HG03060 (cell line): ENCODE measurements around the gene TNRC6A.
"Not testable (repeated sequence)": the region's sequence is repeated elsewhere in the genome, so short reads cannot be mapped to it uniquely, and the experiment has no call there.

ENCODE experiments used
- ATAC-seq: cut with Tn5 transposase; IDR thresholded peaks from one replicate; pipeline ENCODE4 v1.9.1; 2021; ENCODE audit warnings: low read depth, moderate number of reproducible peaks; ENCODE audit not compliant: unreplicated experiment

The TNRC6A gene

DNA sequence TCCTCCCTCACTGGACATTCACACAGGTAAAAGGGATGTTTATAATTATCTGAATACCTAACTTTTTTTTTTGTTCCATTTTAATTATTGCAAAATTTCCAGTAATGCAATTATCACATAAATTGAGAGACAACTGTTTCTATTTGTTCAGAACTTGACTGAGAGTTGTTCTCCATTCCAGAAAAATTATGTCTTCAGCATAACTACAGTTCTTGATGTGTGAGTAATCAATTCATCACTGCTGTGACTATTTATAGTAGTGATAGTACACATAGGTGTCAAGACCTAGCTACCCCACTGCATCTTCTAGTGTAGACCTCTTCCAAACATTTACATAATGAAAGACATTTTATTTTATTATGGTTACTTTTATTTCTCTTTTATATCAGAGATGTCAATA is 5.8 kb upstream of the TNRC6A start:
- no peak for ATAC-seq

DNA sequence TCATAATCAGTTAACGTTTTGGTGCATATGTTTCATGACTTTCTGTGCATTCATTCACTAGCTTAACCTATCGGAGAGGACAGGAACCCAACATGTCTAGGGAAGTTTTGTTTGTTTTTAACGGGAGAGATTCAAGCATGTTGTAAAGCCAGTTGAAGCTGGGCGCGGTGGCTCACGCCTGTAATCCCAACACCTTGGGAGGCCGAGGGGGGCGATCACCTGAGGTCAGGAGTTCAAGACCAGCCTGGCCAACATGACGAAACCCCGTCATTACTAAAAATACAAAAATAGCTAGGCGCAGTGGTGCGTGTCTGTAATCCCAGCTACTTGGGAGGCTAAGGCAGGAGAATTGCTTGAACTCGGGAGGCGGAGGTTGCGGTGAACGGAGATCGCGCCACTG is 1.4 kb upstream of the TNRC6A start:
- ATAC-seq: no peak

DNA sequence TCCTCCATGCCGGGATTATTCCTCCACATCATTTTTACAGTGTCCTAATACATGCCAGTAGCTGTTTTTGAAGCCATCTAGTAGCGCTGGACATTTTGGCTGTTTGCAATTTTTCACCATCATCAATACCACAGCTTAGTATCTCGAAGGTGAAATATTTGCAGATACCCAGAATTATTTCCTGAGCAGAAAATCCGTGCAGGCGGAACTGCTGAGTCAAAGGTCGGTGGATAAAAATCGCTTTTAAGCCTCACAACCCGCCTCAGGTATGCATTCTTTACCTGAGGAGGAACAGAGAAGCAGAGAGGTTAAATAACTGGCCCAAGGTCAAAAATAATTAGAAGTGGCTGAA is 584 bp upstream of the TNRC6A start:
- ATAC-seq: no peak

DNA sequence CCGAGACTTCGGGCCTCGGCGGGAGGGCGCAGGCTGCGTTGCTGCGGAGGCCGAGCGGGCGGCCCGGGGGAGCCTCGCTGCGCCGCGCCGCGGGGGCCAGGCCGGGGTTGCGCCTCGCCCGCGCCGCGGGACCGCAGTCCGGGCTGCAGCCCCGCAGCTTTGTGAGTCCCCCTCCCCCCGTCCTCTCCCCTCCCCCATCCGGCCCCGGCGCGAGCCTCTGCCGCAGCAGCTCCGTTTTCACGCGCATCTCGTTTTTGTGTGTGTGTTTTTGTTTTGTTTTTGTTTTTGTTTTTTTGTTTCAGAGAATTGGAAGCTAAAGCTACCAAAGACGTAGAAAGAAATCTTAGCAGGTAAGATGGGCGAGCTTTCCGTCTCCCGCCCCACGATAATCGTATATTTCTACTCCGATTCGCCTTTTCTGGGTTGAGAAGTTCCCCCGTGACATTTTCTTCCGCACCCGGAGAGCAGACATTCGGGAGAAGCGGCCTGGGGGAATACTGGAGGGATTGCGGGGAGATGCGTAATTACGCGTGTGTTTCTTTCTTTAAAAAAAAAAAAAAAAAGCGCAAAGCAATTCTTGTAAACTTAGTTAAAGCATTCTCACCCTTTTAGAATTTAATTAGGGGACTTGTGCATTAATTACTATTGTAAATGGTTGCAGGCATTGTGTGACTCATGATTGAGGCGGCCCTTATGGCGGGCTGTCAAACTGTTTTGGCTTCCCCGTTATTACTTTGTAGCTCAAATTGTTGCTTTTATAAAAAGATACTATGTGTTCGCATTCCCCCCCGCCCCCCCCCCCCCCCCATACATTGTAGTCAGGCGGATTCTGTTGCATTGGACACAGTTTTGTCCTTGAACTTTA is 732 bp downstream of the TNRC6A start:
- peak; percentile 6 for ATAC-seq

DNA sequence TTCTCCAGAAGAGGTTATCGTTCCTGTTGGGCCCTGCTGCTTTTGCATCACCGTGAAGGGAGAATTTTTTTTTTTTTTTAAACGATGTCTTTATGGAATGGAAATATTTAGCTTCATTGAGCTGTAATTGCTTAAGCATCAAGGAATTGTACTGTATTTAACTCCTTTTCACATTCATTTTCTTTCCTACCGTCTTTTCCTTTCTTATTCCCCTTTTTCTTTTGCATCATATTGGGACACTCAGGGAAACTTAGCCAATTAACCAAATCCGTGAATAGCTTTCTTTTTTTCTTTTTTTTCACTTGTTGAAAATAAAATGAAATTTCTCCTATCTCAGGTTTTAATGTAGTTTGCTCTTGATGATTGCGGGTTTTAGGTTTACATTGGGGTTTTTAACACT is 1.5 kb downstream of the TNRC6A start:
- no peak for ATAC-seq

DNA sequence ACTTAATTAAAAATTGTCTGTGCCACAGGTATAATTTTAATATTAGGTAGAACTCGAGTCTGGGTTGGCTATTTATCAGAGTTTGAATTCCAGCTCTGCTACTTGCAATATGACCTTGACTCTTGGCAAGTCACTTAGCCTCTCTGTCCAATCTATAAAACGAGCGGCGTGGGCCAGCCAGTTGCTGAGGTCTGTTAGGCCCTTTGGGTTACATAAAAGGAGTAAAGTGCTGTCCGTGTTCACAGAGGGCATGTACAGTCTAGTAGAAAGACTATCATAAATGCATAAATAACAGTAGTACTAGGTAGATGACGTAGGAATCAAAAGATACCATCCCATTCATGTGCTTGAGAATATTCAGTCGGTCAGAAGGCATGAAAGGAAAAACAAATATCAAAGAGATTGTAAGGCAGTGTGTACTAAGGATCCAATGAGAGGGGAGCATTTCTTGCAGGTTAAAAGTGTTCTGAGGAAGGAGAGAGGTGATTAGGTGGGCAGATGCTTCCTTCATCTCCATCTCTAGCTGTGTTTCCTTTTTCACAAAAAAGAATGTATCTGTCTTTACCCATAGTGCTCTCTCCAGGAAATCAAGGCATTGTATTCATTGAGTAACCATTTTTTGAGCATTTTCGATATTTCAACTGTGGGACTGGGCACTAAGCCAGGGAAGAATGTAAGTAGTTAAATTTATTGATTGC is 2.4 kb downstream of the TNRC6A start:
- ATAC-seq: no peak

DNA sequence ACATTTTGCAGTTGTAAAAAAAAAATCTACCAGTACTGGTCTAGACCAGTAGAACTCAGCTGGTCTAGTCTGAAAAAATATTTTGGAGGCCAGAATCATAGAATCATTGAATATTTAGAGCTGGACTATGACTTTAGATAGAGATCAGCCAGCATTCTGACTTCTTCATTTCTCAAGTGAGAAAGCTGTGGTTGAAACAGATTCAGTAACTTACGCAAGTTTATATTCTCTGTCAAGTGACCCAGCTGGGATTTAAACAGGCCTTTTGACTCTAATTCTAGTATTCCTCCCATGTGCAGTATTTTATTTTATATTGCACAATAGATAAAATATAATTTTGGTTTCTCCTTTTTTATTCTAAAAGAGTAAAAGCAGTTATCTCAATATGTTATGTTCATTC is 4.9 kb downstream of the TNRC6A start:
- ATAC-seq: no peak

DNA sequence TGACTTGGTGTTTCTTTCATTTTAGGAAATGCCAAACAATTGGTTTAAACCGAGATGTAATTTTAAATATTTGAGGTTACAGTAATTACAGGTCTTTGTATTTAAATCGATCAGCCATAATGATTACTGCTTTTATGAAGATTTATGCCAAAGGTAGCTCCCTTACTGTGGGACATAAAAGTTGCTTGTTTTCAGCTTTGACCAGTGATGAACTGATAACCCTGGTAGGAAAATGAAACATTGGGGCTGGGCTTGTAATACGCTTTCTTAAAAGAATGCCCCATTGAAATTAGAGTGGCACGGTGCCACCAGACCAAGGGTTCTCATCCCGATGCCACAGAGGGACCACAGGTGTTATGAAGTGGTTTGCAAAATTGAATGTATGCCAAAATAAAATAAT is 7.3 kb downstream of the TNRC6A start:
- ATAC-seq: no peak

DNA sequence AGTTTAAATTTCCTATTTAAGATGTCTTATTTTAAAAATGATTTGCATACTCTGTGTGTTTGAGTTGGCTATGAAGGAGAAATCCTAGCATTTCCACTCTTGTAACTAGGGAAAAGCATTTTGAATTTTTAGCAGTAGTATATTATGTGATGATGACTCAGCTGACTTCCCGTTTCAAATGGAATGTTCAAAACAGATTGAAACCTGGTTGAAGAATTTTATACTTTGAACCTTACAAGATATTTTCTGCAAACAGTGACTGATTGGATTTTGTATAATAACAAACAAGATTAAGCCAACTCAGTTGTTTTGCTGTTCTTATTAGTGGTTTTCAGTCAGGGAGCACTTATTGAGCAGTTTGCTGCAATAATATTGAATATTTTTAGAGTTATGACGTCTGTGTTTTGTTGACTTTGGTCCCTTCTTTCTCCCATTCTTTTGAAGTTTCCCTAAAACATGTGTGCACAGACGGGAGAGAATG is 8.0 kb downstream of the TNRC6A start:
- ATAC-seq: no peak

DNA sequence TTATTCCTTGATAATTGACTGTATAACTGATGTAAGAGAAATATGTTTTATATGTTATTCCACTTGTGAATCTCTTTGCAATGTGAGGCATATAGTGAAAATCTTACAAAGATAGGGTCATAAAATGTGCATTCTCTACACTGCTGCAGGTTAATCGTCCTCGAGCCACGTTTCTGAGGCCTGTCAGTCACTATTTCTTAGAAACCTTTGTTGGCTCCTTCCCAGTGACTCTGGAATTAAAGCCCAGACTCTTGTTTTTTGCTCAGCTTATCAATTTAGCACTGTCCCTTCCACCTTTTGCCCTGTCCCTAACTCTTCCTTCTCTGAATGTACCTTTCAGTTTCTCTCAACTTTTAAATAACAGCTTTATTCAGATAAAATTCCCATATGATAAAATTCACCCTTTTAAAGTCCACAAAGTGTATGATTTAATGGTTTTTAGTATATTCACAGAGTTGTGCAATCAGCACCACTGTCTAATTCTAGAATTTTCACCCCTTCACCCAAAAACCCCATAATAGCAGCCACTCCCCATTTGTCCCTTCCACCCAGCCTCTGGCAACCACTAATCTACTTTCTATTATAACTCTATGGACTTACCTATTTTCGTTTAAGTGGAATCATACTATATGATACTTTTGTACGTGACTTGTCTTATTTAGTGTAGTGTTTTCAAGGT is 8.6 kb downstream of the TNRC6A start:
- no peak for ATAC-seq

DNA sequence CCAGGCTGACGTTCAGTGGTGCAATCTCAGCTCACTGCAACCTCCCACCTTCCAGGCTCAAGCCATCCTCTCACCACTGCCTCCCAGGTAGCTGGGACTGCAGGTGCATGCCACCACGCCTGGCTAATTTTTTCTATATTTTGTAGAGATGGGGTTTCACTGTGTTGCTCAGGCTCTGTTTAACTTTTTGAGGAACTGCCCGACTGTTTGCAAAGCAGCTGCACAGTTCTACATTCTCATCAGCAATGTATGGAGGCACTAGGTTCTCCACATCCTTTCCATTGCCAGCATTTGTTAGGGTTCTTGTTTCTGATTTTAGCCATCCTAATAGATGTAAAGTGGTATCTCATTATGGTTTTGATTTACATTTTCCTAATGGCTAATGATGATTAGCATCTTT is 9.4 kb downstream of the TNRC6A start:
- no peak for ATAC-seq

DNA sequence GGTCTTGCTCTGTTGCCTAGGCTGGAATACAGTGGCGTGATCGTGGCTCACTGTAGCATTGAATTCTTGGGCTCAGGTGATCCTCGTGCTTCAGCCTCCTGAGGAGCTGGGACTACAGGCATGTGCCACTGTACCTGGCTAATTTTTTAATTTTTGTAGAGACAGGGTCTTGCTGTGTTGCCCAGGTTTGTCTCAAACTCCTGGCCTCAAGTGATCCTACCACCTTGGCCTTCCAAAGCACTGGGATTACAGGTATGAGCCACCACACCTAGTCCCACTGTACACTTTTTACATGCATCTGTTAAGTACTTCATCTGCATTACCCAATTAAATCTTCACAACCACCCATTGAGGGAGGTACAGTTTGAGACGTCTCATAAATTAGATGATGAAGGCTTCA is 12.4 kb downstream of the TNRC6A start:
- ATAC-seq: no peak

DNA sequence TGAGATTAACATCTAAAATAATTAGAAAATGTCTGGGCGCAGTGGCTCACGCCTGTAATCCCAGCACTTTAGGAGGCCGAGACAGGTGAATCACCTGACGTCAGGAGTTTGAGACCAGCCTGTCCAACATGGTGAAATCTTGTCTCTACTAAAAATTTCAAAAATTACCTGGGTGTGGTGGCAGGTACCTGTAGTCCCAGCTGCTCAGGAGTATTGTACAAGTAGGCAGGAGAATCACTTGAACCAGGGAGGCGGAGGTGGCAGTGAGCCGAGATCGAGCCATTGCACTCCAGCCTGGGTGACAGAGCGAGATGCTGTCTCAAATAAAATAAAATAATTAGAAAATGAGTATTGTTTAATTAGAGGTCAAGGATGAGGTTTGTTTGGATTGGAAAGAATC is 13.2 kb downstream of the TNRC6A start:
- not testable (repeated sequence) for ATAC-seq

DNA sequence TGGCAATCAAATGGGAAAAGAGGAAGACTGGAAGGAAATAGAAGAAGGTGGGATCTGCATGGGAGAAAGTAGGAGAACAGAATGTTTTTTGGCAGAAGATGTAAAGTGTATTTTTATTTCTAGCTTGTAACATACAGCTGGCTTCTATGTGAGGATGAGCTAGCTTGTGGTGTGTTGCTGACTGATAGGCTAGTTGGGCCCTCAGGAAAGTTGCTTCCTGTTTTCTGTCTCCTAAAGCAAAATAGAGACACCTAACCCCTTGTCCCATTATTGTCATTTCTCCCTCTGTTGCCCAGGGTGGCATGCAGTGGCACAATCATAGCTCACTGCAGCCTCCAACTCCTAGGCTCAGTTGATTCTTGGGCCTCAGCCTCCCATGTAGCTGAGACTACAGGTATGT is 15.9 kb downstream of the TNRC6A start:
- no peak for ATAC-seq

DNA sequence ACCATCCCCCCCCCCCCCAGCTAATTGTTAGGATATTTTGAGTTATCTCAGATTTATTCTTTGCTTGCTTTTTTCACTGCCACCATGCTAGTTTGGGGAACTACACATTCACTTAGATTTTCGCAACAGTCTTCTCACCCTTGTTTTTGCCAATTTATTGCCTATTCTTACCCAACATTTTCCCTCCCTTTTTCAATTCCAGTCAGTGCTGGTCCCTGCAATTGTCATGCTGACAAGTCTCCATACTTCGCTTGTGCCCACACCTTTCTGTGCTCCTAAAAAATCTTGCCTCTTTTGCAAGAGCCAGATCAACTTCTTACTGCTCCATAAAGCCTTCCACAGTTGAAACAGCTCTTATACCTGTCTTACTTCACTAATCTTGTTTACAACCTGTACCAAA is 16.3 kb downstream of the TNRC6A start:
- ATAC-seq: no peak

DNA sequence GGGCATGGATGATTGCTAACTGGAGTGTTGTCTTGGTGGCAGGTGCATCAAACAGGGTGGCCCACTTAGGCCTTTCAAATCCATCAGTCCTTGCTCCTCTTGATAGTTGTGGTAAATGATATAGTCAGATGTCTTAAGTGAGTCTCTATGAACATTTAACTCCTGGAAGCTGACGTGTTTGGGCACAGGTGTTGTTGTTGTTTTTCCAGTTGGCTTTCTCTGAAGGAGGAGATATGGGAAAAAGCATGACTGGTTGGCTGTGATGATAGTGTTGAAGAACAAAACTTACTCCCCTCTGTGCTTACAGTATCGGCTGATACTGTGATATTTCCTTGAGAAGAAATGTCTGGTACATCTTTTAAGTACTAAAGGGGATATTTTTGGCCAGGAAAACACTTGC is 18.0 kb downstream of the TNRC6A start:
- ATAC-seq: no peak

DNA sequence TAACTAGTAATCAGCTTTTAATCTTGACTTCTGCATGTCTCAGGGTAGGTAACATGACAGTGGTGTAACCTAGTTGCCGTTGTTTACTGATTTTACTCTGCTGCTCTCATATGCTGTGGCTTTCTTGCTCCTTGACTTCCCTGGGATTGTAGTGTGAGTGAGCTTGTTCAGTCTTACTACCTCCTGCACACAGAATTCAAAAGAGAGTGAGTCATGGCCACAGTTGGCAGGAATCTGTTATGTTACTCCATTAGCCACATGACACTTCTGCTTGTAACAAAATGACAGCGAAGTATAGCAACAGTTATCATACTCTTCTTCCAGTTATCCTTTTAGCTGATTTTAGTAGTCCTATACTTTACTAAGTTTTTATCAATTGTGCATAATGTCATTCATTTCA is 18.8 kb downstream of the TNRC6A start:
- no peak for ATAC-seq

DNA sequence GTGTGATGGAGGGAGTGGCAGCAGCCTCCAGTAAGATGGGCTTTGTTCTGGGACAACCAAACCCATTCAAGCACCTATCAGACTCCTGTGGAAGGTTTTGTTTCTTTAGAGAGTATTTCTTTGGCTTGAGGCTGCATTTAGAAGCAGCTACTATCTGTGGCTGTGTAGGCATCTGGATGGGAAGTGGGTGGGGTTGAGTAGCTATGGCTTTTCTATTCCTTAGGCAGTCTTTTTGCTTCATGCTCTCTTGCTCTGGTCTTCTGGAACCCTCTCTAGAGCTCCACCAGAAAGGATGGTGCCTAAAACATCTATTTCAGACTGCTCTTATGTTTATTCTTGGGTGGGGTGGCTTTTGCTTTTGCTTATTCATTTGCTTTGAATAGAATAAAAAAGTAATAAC is 19.9 kb downstream of the TNRC6A start:
- no peak for ATAC-seq

DNA sequence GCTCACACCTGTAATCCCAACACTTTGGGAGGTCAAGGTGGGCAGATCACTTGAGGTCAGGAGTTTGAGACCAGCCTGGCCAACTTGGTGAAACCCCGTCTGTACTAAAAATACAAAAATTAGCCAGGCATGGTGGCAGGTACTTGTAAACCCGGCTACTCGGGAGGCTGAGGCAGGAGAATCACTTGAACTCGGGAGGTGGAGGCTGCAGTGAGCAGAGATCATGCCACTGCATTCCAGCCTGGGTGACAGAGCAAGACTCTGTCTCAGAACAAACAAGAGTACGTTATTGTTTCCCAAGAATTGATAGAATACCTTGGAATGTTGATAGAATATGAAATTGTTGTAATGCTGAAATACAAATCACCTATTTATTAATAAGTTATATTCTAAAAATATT is 20.4 kb downstream of the TNRC6A start:
- not testable (repeated sequence) for ATAC-seq

DNA sequence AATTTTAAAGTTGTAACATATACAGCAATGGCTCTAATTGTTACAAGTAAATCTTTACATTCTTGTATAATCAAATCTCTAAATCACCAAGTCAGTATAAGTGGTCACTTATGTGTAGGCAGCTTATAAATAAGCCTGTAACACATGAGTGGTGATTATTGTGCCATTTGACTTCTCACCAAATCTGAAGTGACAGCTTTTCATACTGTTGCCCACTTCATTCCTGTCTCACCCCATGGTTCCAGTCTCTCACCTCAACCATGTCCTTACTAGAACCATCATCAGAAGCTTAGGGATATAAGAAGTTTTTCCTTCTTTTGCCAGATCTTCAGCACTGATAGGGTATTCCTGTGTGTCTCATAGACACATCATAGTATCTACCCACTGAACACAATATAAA is 23.5 kb downstream of the TNRC6A start:
- ATAC-seq: no peak

DNA sequence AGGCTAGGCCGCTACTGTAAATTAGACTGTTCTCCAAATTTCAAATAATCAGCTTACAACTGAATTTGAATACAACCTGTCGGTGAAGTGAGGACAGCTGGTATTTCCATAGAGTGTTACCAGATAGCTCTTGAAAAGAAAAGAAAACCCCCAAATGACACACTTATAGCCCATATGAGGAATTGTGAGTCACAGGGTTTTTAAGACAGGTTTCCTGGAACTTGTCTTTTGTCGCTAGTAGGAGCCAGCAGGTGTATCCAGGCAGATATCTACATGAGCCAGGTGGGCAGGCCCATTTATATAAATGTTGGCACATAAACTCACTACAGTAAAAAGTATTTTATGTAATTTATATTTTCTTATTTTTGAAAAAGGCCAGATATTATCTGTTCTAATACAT is 24.0 kb downstream of the TNRC6A start:
- no peak for ATAC-seq

DNA sequence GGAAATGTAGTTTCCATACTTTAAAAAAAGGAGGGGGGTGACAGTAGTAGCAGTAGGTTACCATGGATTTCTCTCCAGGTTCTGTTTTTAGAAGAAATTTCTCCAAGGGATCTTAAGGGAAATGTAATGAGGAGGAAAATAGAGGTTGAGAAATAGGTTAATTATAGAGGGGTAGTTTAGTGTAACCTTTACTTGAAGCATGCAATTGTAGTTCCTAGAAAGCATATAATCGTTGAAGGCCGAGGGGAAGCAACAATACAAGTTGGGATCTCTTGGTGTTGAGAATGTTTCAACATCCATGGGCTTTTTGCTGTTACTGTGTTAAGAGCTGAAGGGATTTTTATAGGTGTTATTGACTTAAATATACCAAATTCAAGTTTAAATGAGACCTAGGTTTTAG is 25.1 kb downstream of the TNRC6A start:
- ATAC-seq: no peak
